HepG2 (cell line): ENCODE measurements around the gene RPS6KC1. TPM values are rescaled to one million over a fixed set of nuclear protein-coding genes. Genes with fewer than 3 reads are reported as not detected.
A peak's percentile ranks its signal among the peaks of the same experiment; 100 is the strongest.

Experiments
- ATF6 ChIP-seq: sonication (generic); formaldehyde crosslinking; conservative IDR thresholded peaks from 2 replicates; pipeline ENCODE4 v1.4.0; 2020; ENCODE audit warnings: missing genetic modification reagents
- BRCA1 ChIP-seq: sonication (generic); formaldehyde crosslinking; IDR thresholded peaks from 2 replicates; pipeline ENCODE4 v1.4.0; 2020; ENCODE audit warnings: missing genetic modification reagents
- ESRRA ChIP-seq: sonication (generic); formaldehyde crosslinking; IDR thresholded peaks from 2 replicates; pipeline ENCODE4 v1.5.1; 2020; ENCODE audit warnings: mild to moderate bottlenecking, low read depth, missing genetic modification reagents
- HNF4A ChIP-seq: sonication (generic); formaldehyde crosslinking; IDR thresholded peaks from 2 replicates; pipeline ENCODE4 v1.4.0; 2020; ENCODE audit warnings: missing genetic modification reagents
- HNRNPLL ChIP-seq: fragments of 200-400 bp; formaldehyde crosslinking; IDR thresholded peaks from 2 replicates; pipeline ENCODE4 v1.6.1; 2017; ENCODE audit warnings: mild to moderate bottlenecking, low read depth, low read length; ENCODE audit not compliant: poor library complexity, severe bottlenecking
- MTA3 ChIP-seq: sonication (generic); formaldehyde crosslinking; IDR thresholded peaks from 2 replicates; pipeline ENCODE4 v1.4.0; 2020; ENCODE audit warnings: missing genetic modification reagents
- NFE2L1 ChIP-seq: sonication (generic); formaldehyde crosslinking; IDR thresholded peaks from 2 replicates; pipeline ENCODE4 v1.4.0; 2020; ENCODE audit warnings: missing genetic modification reagents, mild to moderate bottlenecking, borderline replicate concordance
- NFYC ChIP-seq: IDR thresholded peaks from 2 replicates; pipeline ENCODE4 v1.6.1; 2016; ENCODE audit warnings: missing genetic modification reagents, missing compliant biosample characterization
- ONECUT2 ChIP-seq: sonication (generic); formaldehyde crosslinking; IDR thresholded peaks from 2 replicates; pipeline ENCODE4 v1.4.0; 2020; ENCODE audit warnings: missing genetic modification reagents
- POLR2G ChIP-seq: fragments of 200-400 bp; formaldehyde crosslinking; IDR thresholded peaks from 2 replicates; pipeline ENCODE4 v1.6.1; 2018; ENCODE audit warnings: mild to moderate bottlenecking, low read depth, low read length, moderate library complexity
- RBM39 ChIP-seq: fragments of 200-400 bp; formaldehyde crosslinking; IDR thresholded peaks from one replicate; pipeline ENCODE4 v1.6.1; 2018; ENCODE audit warnings: antibody characterized with exemption, mild to moderate bottlenecking, low read depth, low read length; ENCODE audit not compliant: poor library complexity, severe bottlenecking
- SATB2 ChIP-seq: sonication (generic); formaldehyde crosslinking; IDR thresholded peaks from 2 replicates; pipeline ENCODE4 v1.5.0; 2020; ENCODE audit warnings: missing genetic modification reagents
- SNRNP70 ChIP-seq: fragments of 200-400 bp; formaldehyde crosslinking; IDR thresholded peaks from 2 replicates; pipeline ENCODE4 v1.6.1; 2017; ENCODE audit warnings: mild to moderate bottlenecking, low read depth, low read length, moderate library complexity
- SOX6 ChIP-seq, 2 experiments: fragments of 450-650 bp in 1 of 2; sonication (generic) in 1 of 2; formaldehyde crosslinking in 1 of 2; IDR thresholded peaks; 2 replicates each; pipeline versions ENCODE4 v1.4.0 to v1.6.1; 2017 to 2020; ENCODE audit warnings: antibody characterized with exemption in 1 of 2, mild to moderate bottlenecking in 1 of 2, missing genetic modification reagents in 1 of 2
- SSRP1 ChIP-seq: IDR thresholded peaks from 2 replicates; pipeline ENCODE4 v1.6.1; 2016; ENCODE audit warnings: control low read depth
- STAG1 ChIP-seq: sonication (generic); formaldehyde crosslinking; IDR thresholded peaks from 2 replicates; pipeline ENCODE4 v1.4.0; 2020; ENCODE audit warnings: missing genetic modification reagents
- TGIF2 ChIP-seq: IDR thresholded peaks from 2 replicates; pipeline ENCODE4 v1.6.1; 2016; ENCODE audit warnings: control low read depth, missing compliant biosample characterization
- ZNF136 ChIP-seq: sonication (generic); formaldehyde crosslinking; IDR thresholded peaks from 2 replicates; pipeline ENCODE4 v1.8.1; 2022; ENCODE audit warnings: low read depth, mild to moderate bottlenecking, moderate library complexity, missing genetic modification reagents
- ZNF232 ChIP-seq: sonication (generic); formaldehyde crosslinking; IDR thresholded peaks from 2 replicates; pipeline ENCODE4 v1.4.0; 2020; ENCODE audit warnings: missing genetic modification reagents, borderline replicate concordance
- ZNF260 ChIP-seq: sonication (generic); formaldehyde crosslinking; IDR thresholded peaks from 2 replicates; pipeline ENCODE4 v1.4.0; 2020; ENCODE audit warnings: missing genetic modification reagents, low read depth, mild to moderate bottlenecking, borderline replicate concordance
- ZNF383 ChIP-seq: sonication (generic); formaldehyde crosslinking; IDR thresholded peaks from 2 replicates; pipeline ENCODE4 v1.4.0; 2020; ENCODE audit warnings: missing genetic modification reagents, mild to moderate bottlenecking, borderline replicate concordance
- ZNF547 ChIP-seq: sonication (generic); formaldehyde crosslinking; IDR thresholded peaks from 2 replicates; pipeline ENCODE4 v1.5.1; 2020; ENCODE audit warnings: mild to moderate bottlenecking, missing genetic modification reagents
- ZNF552 ChIP-seq: sonication (generic); formaldehyde crosslinking; IDR thresholded peaks from 2 replicates; pipeline ENCODE4 v1.9.0; 2022; ENCODE audit warnings: missing genetic modification reagents, mild to moderate bottlenecking, borderline replicate concordance
- ZNF567 ChIP-seq: sonication (generic); formaldehyde crosslinking; IDR thresholded peaks from 2 replicates; pipeline ENCODE4 v1.8.1; 2023; ENCODE audit warnings: mild to moderate bottlenecking, missing genetic modification reagents, borderline replicate concordance
- ZNF713 ChIP-seq: sonication (generic); formaldehyde crosslinking; IDR thresholded peaks from 2 replicates; pipeline ENCODE4 v1.4.0; 2020; ENCODE audit warnings: mild to moderate bottlenecking, missing genetic modification reagents
- ZNF891 ChIP-seq: sonication (generic); formaldehyde crosslinking; IDR thresholded peaks from 2 replicates; pipeline ENCODE4 v1.5.0; 2020; ENCODE audit warnings: mild to moderate bottlenecking, missing genetic modification reagents
- ZSCAN20 ChIP-seq: sonication (generic); formaldehyde crosslinking; IDR thresholded peaks from 2 replicates; pipeline ENCODE4 v1.4.0; 2020; ENCODE audit warnings: missing genetic modification reagents, mild to moderate bottlenecking, borderline replicate concordance
- polyA plus RNA-seq, 8 experiments: library from polyadenylated mRNA; depleted of rRNA in 3 of 8; stranded (reverse) in 7 of 8; unstranded in 1 of 8; fragments of >200 nt; fragmentation: Illumina TruSeq in 4 of 8; extraction: Trizol in 4 of 8; gene quantifications; 2 replicates each; pipeline versions ENCODE4 v1.2.1 to v1.2.3, GENCODE V29; 2011 to 2016; ENCODE audit warnings: low read depth in 4 of 8, missing spikeins in 1 of 8, mixed read lengths in 1 of 8; ENCODE audit not compliant: insufficient read depth in 1 of 8
- total RNA-seq, 5 experiments: library from RNA; depleted of rRNA; stranded (reverse); fragments of >200 nt; fragmentation: Illumina TruSeq; extraction: Trizol; gene quantifications; 2 replicates each; pipeline ENCODE4 v1.2.3, GENCODE V29; 2016; ENCODE audit warnings: low read depth in 1 of 5

The RPS6KC1 gene
- total and polyA plus RNA-seq, 2 of the 13 experiments (the other 11 are each of a cell fraction or from before 2014, with no cell fraction given) = 11.0 to 25.2 TPM

- TF ChIP-seq RBM39 (peak; percentile 82), MTA3 (CRISPR knock-in tag) (no peak), ZNF136 (CRISPR knock-in tag) (no peak), ZNF891 (CRISPR knock-in tag) (no peak; the same call in 1 of the 2 replicates), ZNF383 (no peak), ZNF713 (CRISPR knock-in tag) (no peak), ZNF552 (CRISPR knock-in tag) (0 out of 2 replicates have a peak, but pooled peaks have one; percentile 36), TGIF2 (no peak), HNRNPLL (peak; percentile 80), ZNF567 (CRISPR knock-in tag) (no peak), NFE2L1 (0 out of 2 replicates have a peak, but pooled peaks have one; percentile 11), ONECUT2 (CRISPR knock-in tag) (peak; percentile 25; the same call in 1 of the 2 replicates), BRCA1 (CRISPR knock-in tag) (0 out of 2 replicates have a peak, but pooled peaks have one; percentile 74), ZNF232 (CRISPR knock-in tag) (peak; percentile 86), ZSCAN20 (CRISPR knock-in tag) (no peak), ATF6 (CRISPR knock-in tag) (no peak), SSRP1 (no peak), SOX6 (IDR thresholded peaks at IDR 0.05) (no peak), SOX6 (CRISPR knock-in tag; IDR thresholded peaks at IDR 0.05) (peak; percentile 41), STAG1 (CRISPR knock-in tag) (no peak; the same call in none of the 2 replicates), HNF4A (no peak), ZNF547 (CRISPR knock-in tag) (no peak; the same call in 1 of the 2 replicates), SNRNP70 (no peak), ZNF260 (no peak), SATB2 (CRISPR knock-in tag) (peak; percentile 44; the same call in 1 of the 2 replicates), NFYC (CRISPR knock-in tag) (no peak), ESRRA (CRISPR knock-in tag) (0 out of 2 replicates have a peak, but pooled peaks have one; percentile 4), POLR2G (peak; percentile 92)
Observed at GRCh38 chr1:213015099-213016050, 35.7 kb upstream of the RPS6KC1 start, which contains the start of gene ANGEL2 (continued).
